RWPE1 (cell line): ENCODE measurements around the gene ATXN2.
"Not testable (repeated sequence)": the region's sequence is repeated elsewhere in the genome, so short reads cannot be mapped to it uniquely, and the experiment has no call there.

ENCODE experiments used
- CTCF ChIA-PET: fragments of 350-600 bp; sonication (Branson Sonifier 250); formaldehyde crosslinking; extraction: SDS; loops from one replicate; lab custom pipeline; 2021; lab: Yijun Ruan, JAX
- POLR2A ChIA-PET: fragments of 400-600 bp; formaldehyde crosslinking; extraction: SDS; loops from one replicate; lab custom pipeline; 2020; ENCODE audit warnings: antibody characterized with exemption; ENCODE audit not compliant: low non-redundant PET; lab: Yijun Ruan, JAX
- DNase-seq: peaks from one replicate; pipeline ENCODE4 v3.0.0; 2012; ENCODE audit warnings: low spot score
- H3K27ac ChIP-seq: fragments of 450-650 bp; 2 replicates; pipeline ENCODE4 v1.5.1; 2017
- TF ChIP-seq, protein P1 (sequence below): fragments of 450-650 bp; conservative IDR thresholded peaks from 2 replicates; pipeline ENCODE4 v1.5.1; 2017; ENCODE audit warnings: low read depth, mild to moderate bottlenecking

The ATXN2 gene

DNA sequence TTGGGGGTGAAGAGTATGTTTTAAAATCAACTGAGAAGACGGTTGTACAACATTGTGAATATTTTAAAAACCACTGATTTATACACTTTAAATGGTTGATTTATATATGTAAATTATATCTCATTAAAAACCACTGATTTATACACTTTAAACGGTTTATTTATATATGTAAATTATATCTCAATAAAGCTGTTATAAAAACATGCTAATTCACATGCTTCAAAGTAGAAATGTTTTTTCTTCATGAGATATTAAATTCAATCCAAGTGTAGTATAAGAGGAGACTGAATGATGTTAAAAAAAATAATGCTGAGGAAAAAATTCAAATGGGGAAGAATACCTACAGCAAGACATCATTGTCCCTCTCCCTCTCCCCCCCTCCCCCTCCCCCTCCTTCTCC, 92.9 kb downstream of the ATXN2 start:
- TF ChIP-seq, protein P1, sequence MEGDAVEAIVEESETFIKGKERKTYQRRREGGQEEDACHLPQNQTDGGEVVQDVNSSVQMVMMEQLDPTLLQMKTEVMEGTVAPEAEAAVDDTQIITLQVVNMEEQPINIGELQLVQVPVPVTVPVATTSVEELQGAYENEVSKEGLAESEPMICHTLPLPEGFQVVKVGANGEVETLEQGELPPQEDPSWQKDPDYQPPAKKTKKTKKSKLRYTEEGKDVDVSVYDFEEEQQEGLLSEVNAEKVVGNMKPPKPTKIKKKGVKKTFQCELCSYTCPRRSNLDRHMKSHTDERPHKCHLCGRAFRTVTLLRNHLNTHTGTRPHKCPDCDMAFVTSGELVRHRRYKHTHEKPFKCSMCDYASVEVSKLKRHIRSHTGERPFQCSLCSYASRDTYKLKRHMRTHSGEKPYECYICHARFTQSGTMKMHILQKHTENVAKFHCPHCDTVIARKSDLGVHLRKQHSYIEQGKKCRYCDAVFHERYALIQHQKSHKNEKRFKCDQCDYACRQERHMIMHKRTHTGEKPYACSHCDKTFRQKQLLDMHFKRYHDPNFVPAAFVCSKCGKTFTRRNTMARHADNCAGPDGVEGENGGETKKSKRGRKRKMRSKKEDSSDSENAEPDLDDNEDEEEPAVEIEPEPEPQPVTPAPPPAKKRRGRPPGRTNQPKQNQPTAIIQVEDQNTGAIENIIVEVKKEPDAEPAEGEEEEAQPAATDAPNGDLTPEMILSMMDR, result no peak
- ChIA-PET CTCF (no interaction called here), POLR2A (no interaction called here)
- H3K27ac ChIP-seq, result no peak overlapping the region
- no peak for DNase-seq

DNA sequence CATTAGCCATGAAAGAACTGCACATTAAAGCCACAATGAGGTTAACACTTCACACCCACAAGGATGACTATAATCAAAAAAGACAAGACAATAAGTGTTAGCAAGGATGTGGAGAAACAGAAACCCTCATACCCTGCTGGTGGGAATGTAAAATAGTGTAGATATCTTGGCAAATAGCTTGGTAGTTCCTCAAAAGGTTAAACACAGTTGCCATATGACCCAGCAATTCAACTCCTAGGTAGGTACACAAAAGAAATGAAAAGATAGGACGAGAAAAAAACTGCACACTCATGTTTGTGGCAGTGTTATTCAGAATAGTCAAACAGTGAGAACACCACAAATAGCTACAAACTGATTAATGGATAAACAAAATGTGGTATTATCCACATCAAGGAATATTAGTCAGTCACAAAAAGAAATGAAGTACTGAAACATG, 93.5 kb downstream of the ATXN2 start:
- no peak overlapping the region for H3K27ac ChIP-seq
- TF ChIP-seq, protein P1, result no peak
- DNase-seq, result no peak
- ChIA-PET POLR2A (no interaction called here), CTCF (no interaction called here)

DNA sequence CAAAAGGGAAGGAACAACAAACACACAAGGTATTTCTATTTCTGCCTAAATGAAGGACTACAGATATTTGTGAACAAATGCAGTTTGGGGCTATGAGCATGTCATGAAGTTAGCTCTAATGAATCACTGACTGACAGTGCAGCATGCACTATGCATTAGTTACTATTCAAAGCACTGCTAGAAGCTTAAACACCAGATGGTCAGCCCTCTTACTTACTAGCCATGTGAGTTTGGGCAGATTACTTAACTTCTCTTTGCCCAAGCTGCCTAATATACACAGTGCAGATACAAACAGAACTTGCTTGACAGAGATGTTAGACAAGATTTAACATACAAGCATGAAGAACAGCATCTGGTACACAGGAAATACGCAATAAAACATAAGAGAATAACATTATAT, 96.0 kb downstream of the ATXN2 start:
- POLR2A ChIA-PET, result no interaction called here
- TF ChIP-seq, protein P1, result no peak
- DNase-seq, result no peak
- no peak overlapping the region for H3K27ac ChIP-seq
- CTCF ChIA-PET, result no interaction called here

DNA sequence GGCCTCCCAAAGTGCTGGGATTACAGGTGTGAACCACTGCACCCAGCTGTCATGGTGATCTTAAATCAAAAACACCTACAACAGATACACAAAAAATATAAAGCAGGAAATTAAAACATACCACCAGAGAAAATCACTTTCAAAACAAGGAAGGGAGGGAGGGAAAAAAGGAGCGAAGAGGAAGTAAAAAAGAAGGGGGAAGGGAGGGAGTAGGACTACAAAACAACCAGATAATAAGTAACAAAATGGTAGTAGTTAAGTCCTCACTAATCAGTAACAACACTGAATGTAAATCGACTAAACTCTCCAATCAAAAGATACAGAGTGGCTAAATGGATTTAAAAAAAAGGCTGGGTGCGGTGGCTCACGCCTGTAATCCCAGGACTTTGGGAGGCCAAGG, 104.4 kb downstream of the ATXN2 start:
- TF ChIP-seq, protein P1, result no peak
- ChIA-PET POLR2A (no interaction called here), CTCF (no interaction called here)
- H3K27ac ChIP-seq, result no peak overlapping the region
- no peak for DNase-seq

DNA sequence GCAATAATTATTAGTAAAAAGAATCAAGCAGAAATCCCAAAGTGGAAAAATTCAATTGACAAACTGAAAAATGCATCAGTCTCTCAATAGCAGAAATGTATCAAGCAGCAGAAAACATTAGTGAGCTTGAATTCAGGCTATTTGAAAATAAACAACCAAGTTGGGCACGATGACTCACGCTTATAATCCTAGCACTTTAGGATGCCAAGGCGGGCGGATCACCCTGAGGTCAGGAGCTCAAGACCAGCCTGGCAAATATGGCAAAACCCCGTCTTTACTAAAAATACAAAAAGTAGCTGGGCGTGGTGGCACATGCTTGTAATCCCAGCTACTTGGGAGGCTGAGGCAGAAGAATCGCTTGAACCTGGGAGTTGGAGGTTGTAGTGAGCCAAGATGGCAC, 106.1 kb downstream of the ATXN2 start:
- H3K27ac ChIP-seq, CTCF ChIA-PET, DNase-seq: not testable (repeated sequence)
- POLR2A ChIA-PET, result interaction anchor here (0.6 kb wide), 1 partner anchor 72 kb away, joined by 3 read pairs; no protein-coding TSS in a partner anchor

DNA sequence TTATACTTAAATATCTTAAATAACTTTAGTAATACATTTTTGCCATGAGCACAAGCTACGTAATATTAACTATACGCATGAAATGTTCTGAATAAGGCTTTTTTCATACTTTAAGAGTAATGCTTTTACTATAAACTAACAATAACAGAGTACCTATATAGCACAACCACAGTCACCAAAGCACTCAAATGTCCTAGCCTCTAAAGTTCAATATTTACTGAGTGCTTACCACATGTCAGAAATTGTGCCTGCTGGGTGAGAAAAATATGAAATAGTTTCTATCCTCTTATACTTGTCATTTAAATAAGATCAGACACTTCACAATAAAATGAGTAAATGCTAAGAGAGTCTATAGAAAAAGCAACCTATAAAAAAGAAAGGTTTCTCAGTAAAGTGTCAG, 110.3 kb downstream of the ATXN2 start:
- ChIA-PET CTCF (no interaction called here), POLR2A (no interaction called here)
- DNase-seq, result no peak
- no peak overlapping the region for H3K27ac ChIP-seq
- TF ChIP-seq, protein P1, result no peak

DNA sequence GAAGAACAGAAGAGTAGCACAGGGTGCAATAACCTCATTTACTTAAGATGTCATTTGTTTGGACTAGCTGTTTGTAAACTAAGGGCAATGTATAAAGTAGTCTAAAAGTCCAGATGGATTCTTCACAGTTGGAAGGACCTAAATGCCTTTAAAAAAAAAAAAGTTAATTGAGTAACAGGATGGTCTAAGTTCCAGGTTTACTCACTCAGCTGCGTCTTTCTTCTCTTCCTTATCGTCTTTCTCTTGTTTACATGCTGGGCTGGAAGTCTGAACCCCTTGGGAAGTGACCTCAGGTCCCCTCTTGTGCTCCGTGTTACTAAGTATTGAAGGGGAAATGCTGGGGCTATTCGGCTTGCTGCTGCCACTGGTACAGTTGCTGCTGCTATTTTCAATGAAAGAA, 110.8 kb downstream of the ATXN2 start:
- no peak overlapping the region for H3K27ac ChIP-seq
- POLR2A ChIA-PET, result no interaction called here
- TF ChIP-seq, protein P1, result no peak
- no peak for DNase-seq
- CTCF ChIA-PET, result no interaction called here
